Measurements from ENCODE around the gene MRPL39.
A peak's percentile ranks its signal among the peaks of the same experiment; 100 is the strongest.

Gene MRPL39

GRCh38 chr21:25572861-25573310 is 34.4 kb downstream of the MRPL39 start:
- ATAC-seq (replicated peaks; ENCODE audit: extremely low read depth, poor library complexity, severe bottlenecking) (peak; percentile 71), DNase-seq (ENCODE audit: low spot score in 2 of 2) (no peak)
- Mint-ChIP-seq H3K36me3 (ENCODE audit: insufficient read depth) (peaks cover 14% of the 10 kb centered on the region), H3K27ac (ENCODE audit: low read depth) (peak overlapping the region; percentile 93), H3K4me3 (peak overlapping the region; percentile 73), H3K9me3 (no peaks in the 10 kb centered on the region), H3K4me1 (peaks cover 44% of the 10 kb centered on the region), H3K27me3 (no peaks in the 10 kb centered on the region)

GRCh38 chr21:25571726-25572121 is 35.6 kb downstream of the MRPL39 start:
- ATAC-seq (replicated peaks; ENCODE audit: extremely low read depth, poor library complexity, severe bottlenecking) (no peak), DNase-seq (ENCODE audit: low spot score in 2 of 2) (no peak)
- Mint-ChIP-seq H3K27ac (ENCODE audit: low read depth) (peak overlapping the region; percentile 64), H3K4me1 (peaks cover 56% of the 10 kb centered on the region), H3K9me3 (no peaks in the 10 kb centered on the region), H3K4me3 (no peak overlapping the region), H3K27me3 (no peaks in the 10 kb centered on the region), H3K36me3 (ENCODE audit: insufficient read depth) (peaks cover 11% of the 10 kb centered on the region)

- Mint-ChIP-seq H3K27ac (ENCODE audit: low read depth) (no peak overlapping the region), H3K27me3 (no peaks in the 10 kb centered on the region), H3K4me1 (peaks cover 68% of the 10 kb centered on the region), H3K4me3 (peak overlapping the region; percentile 46), H3K36me3 (ENCODE audit: insufficient read depth) (peaks cover 6% of the 10 kb centered on the region), H3K9me3 (no peaks in the 10 kb centered on the region)
- ATAC-seq (replicated peaks; ENCODE audit: extremely low read depth, poor library complexity, severe bottlenecking): no peak
- DNase-seq (ENCODE audit: low spot score in 2 of 2): no peak
Observed at GRCh38 chr21:25569711-25570110, 37.6 kb downstream of the MRPL39 start.

- H3K27me3 Mint-ChIP-seq: no peaks in the 10 kb centered on the region
- peaks cover 74% of the 10 kb centered on the region for H3K4me1 Mint-ChIP-seq
- ATAC-seq (replicated peaks; ENCODE audit: extremely low read depth, poor library complexity, severe bottlenecking) (no peak), DNase-seq (ENCODE audit: low spot score in 2 of 2) (no peak)
- H3K27ac Mint-ChIP-seq (ENCODE audit: low read depth): no peak overlapping the region
- no peaks in the 10 kb centered on the region for H3K9me3 Mint-ChIP-seq
- peaks cover 6% of the 10 kb centered on the region for H3K36me3 Mint-ChIP-seq (ENCODE audit: insufficient read depth)
- no peak overlapping the region for H3K4me3 Mint-ChIP-seq
Observed at GRCh38 chr21:25569084-25569483, 38.2 kb downstream of the MRPL39 start.

- no peak for DNase-seq (ENCODE audit: low spot score in 2 of 2)
Observed at GRCh38 chr21:25568246-25568645, 39.0 kb downstream of the MRPL39 start.

GRCh38 chr21:25567472-25567871 is 39.8 kb downstream of the MRPL39 start:
- H3K9me3 Mint-ChIP-seq: no peaks in the 10 kb centered on the region
- peaks cover 75% of the 10 kb centered on the region for H3K4me1 Mint-ChIP-seq
- H3K27me3 Mint-ChIP-seq: no peaks in the 10 kb centered on the region
- peaks cover 5% of the 10 kb centered on the region for H3K36me3 Mint-ChIP-seq (ENCODE audit: insufficient read depth)
- H3K27ac Mint-ChIP-seq (ENCODE audit: low read depth): peak overlapping the region; percentile 45
- H3K4me3 Mint-ChIP-seq: peak overlapping the region; percentile 68
- DNase-seq (ENCODE audit: low spot score in 2 of 2): no peak
- ATAC-seq (replicated peaks; ENCODE audit: extremely low read depth, poor library complexity, severe bottlenecking): no peak

More at GRCh38 chr21:25568246-25568645, 39.0 kb downstream of the MRPL39 start:
- Mint-ChIP-seq H3K27ac (ENCODE audit: low read depth) (no peak overlapping the region), H3K4me3 (peak overlapping the region; percentile 68), H3K9me3 (no peaks in the 10 kb centered on the region), H3K36me3 (ENCODE audit: insufficient read depth) (peaks cover 8% of the 10 kb centered on the region), H3K27me3 (no peaks in the 10 kb centered on the region), H3K4me1 (peaks cover 74% of the 10 kb centered on the region)
- ATAC-seq (replicated peaks; ENCODE audit: extremely low read depth, poor library complexity, severe bottlenecking): no peak

GRCh38 chr21:25566645-25567044 is 40.6 kb downstream of the MRPL39 start:
- H3K9me3 Mint-ChIP-seq: no peaks in the 10 kb centered on the region
- peaks cover 76% of the 10 kb centered on the region for H3K4me1 Mint-ChIP-seq
- H3K36me3 Mint-ChIP-seq (ENCODE audit: insufficient read depth): peaks cover 7% of the 10 kb centered on the region
- no peak for ATAC-seq (replicated peaks; ENCODE audit: extremely low read depth, poor library complexity, severe bottlenecking)
- H3K4me3 Mint-ChIP-seq: peak overlapping the region; percentile 8
- DNase-seq (ENCODE audit: low spot score in 2 of 2): no peak
- peak overlapping the region; percentile 45 for H3K27ac Mint-ChIP-seq (ENCODE audit: low read depth)
- no peaks in the 10 kb centered on the region for H3K27me3 Mint-ChIP-seq

- ATAC-seq (replicated peaks; ENCODE audit: extremely low read depth, poor library complexity, severe bottlenecking) (no peak), DNase-seq (ENCODE audit: low spot score in 2 of 2) (no peak)
- Mint-ChIP-seq H3K4me3 (peak overlapping the region; percentile 22), H3K27ac (ENCODE audit: low read depth) (peak overlapping the region; percentile 77), H3K27me3 (no peaks in the 10 kb centered on the region), H3K36me3 (ENCODE audit: insufficient read depth) (peaks cover 11% of the 10 kb centered on the region), H3K9me3 (no peaks in the 10 kb centered on the region), H3K4me1 (peaks cover 78% of the 10 kb centered on the region)
Observed at GRCh38 chr21:25565272-25566211, 41.7 kb downstream of the MRPL39 start.

GRCh38 chr21:25564349-25564948 is 42.8 kb downstream of the MRPL39 start:
- ATAC-seq (replicated peaks; ENCODE audit: extremely low read depth, poor library complexity, severe bottlenecking): no peak
- Mint-ChIP-seq H3K9me3 (no peaks in the 10 kb centered on the region), H3K4me3 (peak overlapping the region; percentile 94), H3K4me1 (peaks cover 81% of the 10 kb centered on the region), H3K36me3 (ENCODE audit: insufficient read depth) (peaks cover 13% of the 10 kb centered on the region), H3K27me3 (no peaks in the 10 kb centered on the region), H3K27ac (ENCODE audit: low read depth) (peak overlapping the region; percentile 77)
- no peak for DNase-seq (ENCODE audit: low spot score in 2 of 2)

GRCh38 chr21:25563361-25564116 is 43.7 kb downstream of the MRPL39 start:
- Mint-ChIP-seq H3K4me3 (peak overlapping the region; percentile 94), H3K36me3 (ENCODE audit: insufficient read depth) (peaks cover 13% of the 10 kb centered on the region), H3K27ac (ENCODE audit: low read depth) (peak overlapping the region; percentile 77), H3K27me3 (no peaks in the 10 kb centered on the region), H3K4me1 (peaks cover 79% of the 10 kb centered on the region), H3K9me3 (no peaks in the 10 kb centered on the region)
- peak in 1 of 2 donors; percentile 12 for DNase-seq (ENCODE audit: low spot score in 2 of 2)
- ATAC-seq (replicated peaks; ENCODE audit: extremely low read depth, poor library complexity, severe bottlenecking): peak; percentile 35

- peaks cover 70% of the 10 kb centered on the region for H3K4me1 Mint-ChIP-seq
Observed at GRCh38 chr21:25562660-25563059, 44.6 kb downstream of the MRPL39 start.

More at GRCh38 chr21:25562660-25563059, 44.6 kb downstream of the MRPL39 start:
- Mint-ChIP-seq H3K4me3 (peak overlapping the region; percentile 94), H3K36me3 (ENCODE audit: insufficient read depth) (peaks cover 13% of the 10 kb centered on the region), H3K27me3 (no peaks in the 10 kb centered on the region), H3K9me3 (no peaks in the 10 kb centered on the region), H3K27ac (ENCODE audit: low read depth) (peak overlapping the region; percentile 92)
- ATAC-seq (replicated peaks; ENCODE audit: extremely low read depth, poor library complexity, severe bottlenecking) (no peak), DNase-seq (ENCODE audit: low spot score in 2 of 2) (no peak)
